ENCODE results near the gene BACH2. TPM values are rescaled to one million over a fixed set of nuclear protein-coding genes. Genes with fewer than 3 reads are reported as not detected.

The BACH2 gene
- total RNA-seq, 6 donors from 2014 or later = 3.1 to 6.8 (median 5.3) TPM

DNA sequence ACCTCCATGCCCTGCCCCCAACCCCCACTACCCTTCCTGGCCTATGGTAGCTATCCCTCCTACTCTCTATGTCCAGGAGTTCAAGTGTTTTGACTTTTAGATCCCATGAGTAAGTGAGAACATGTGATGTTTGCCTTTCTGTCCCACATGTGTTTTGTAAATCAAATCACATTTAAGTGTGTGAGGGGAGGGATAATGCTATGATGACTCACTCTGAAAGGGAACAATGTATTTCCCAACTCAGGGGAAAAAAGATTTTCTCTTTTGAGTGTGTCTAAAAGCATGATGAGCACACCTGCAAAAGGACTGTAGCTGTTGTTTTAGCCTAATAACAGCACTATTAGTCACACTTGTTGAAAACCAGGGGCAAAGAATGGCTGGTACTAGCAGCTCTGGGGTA, 208.6 kb downstream of the BACH2 start:
- H3K27ac ChIP-seq = no peak overlapping the region
- no peak for DNase-seq
- no peaks in the 10 kb centered on the region for H3K36me3 ChIP-seq
- H3K4me3 ChIP-seq = no peak overlapping the region
- TF ChIP-seq POLR2A (IDR thresholded peaks at IDR 0.05) (no peak), POLR2AphosphoS5 (IDR thresholded peaks at IDR 0.05) (peak in 1 of 2 donors; percentile 61), EP300 (IDR thresholded peaks at IDR 0.05) (peak in 1 of 4 donors; percentile 77)
- no peaks in the 10 kb centered on the region for H3K9me3 ChIP-seq
- peaks cover 3 to 11% (median 9%) of the 10 kb centered on the region in 4 donors for H3K4me1 ChIP-seq
- peak; percentile 62 to 70 for ATAC-seq (ENCODE audit: low FRiP score in 2 of 2)
- H3K27me3 ChIP-seq = no peaks in the 10 kb centered on the region

DNA sequence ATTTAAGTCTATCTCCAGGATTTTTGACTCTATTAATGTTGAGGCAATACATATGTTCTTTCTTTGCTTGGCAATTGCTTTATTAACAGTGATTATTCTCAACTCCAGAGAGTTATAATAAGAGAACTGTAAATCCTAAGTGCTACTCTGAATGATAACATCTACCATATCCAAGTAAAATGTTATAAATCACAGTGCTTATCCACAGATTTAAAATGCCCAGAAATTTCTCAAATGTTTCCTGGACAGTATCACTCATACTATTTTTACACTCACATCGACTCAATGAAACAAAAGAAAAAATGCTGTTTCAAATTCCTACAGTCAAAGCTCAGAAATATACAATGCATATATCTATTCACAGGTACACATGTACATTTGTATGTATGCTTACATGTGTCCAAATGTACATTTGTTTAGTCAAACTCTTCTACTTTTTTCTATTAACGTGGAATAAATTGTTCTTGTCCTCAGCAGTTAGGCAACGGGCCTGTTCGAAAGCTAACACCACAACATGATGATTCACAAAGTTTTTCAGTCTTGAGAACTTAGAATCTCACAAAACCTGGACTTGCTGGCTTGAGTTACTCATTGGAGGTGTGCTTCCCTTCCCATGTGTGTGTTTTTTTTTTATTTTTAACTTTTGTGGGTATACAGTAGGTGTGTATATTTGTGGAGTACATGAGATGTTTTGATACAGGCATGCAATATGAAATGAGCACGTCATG, 209.4 kb downstream of the BACH2 start:
- TF ChIP-seq POLR2AphosphoS5 (IDR thresholded peaks at IDR 0.05) = no peak
- no peak for TF ChIP-seq EP300 (IDR thresholded peaks at IDR 0.05)
- TF ChIP-seq, protein P1, sequence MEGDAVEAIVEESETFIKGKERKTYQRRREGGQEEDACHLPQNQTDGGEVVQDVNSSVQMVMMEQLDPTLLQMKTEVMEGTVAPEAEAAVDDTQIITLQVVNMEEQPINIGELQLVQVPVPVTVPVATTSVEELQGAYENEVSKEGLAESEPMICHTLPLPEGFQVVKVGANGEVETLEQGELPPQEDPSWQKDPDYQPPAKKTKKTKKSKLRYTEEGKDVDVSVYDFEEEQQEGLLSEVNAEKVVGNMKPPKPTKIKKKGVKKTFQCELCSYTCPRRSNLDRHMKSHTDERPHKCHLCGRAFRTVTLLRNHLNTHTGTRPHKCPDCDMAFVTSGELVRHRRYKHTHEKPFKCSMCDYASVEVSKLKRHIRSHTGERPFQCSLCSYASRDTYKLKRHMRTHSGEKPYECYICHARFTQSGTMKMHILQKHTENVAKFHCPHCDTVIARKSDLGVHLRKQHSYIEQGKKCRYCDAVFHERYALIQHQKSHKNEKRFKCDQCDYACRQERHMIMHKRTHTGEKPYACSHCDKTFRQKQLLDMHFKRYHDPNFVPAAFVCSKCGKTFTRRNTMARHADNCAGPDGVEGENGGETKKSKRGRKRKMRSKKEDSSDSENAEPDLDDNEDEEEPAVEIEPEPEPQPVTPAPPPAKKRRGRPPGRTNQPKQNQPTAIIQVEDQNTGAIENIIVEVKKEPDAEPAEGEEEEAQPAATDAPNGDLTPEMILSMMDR (IDR thresholded peaks at IDR 0.05) = no peak
- no peak for TF ChIP-seq POLR2A (IDR thresholded peaks at IDR 0.05)

DNA sequence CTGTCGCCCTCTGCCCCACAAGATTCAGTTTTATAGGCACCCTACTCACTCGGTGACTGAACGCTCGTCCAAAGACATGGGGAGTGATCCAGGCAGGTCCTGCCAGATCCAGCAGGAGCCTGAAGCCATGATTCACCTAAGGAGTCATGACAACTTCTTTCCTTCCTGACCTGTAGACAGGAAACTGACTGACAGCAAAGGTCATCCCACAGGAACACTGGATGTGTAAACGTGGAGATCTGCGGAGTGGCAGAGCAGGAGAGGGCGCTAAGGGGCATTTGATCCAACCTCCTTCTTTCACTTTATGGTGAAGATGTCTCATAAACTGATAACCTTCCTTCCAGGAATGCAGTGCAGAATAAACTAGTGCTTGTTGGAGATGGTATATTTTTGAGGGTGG, 210.1 kb downstream of the BACH2 start:
- no peak overlapping the region for H3K4me3 ChIP-seq
- ATAC-seq (ENCODE audit: low FRiP score in 2 of 2) (no peak), DNase-seq (no peak)
- H3K27ac ChIP-seq = no peak overlapping the region
- no peak for TF ChIP-seq POLR2AphosphoS5 (IDR thresholded peaks at IDR 0.05)
- TF ChIP-seq POLR2A (IDR thresholded peaks at IDR 0.05) = no peak
- TF ChIP-seq EP300 (IDR thresholded peaks at IDR 0.05) = no peak
- TF ChIP-seq, protein P1 (IDR thresholded peaks at IDR 0.05) = no peak
- H3K9me3 ChIP-seq = no peaks in the 10 kb centered on the region
- peaks cover 3 to 11% (median 9%) of the 10 kb centered on the region in 4 donors for H3K4me1 ChIP-seq
- 84% methylated on average over 7 of the region's 7 CpGs for WGBS, 2 donors
- no peaks in the 10 kb centered on the region for H3K36me3 ChIP-seq
- no peaks in the 10 kb centered on the region for H3K27me3 ChIP-seq

More for the DNA sequence above, 209.4 kb downstream of the BACH2 start:
- Histone ChIP-seq H3K9me3 (no peaks in the 10 kb centered on the region), H3K4me3 (no peak overlapping the region), H3K4me1 (peaks cover 3 to 11% (median 9%) of the 10 kb centered on the region in 4 donors), H3K27ac (no peak overlapping the region), H3K36me3 (no peaks in the 10 kb centered on the region), H3K27me3 (no peaks in the 10 kb centered on the region)
- WGBS, 2 donors = 86 to 91% methylated on average over 5 of the region's 5 CpGs
- DNase-seq = no peak
- ATAC-seq (ENCODE audit: low FRiP score in 2 of 2) = no peak

DNA sequence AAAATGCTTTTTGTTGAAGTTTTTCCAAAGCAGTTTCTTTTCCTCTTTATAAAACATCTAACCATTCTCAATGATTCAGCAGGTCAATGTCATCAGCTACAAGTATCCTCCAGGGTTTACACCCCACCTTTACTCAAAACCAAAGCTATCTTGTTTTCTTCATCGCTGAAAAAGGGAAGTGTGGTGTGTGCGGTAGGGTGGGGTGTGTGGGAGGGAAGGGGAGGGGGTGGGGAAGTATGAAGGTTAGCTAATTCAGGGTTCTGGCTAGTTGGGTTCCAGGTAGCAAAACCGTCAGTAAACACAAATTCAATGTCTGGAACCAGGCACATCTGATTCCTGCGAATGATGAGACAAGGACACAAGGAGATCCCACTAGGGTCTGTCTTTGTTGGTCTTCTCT, 212.8 kb downstream of the BACH2 start:
- H3K27me3 ChIP-seq = no peaks in the 10 kb centered on the region
- ATAC-seq (ENCODE audit: low FRiP score in 2 of 2) (no peak), DNase-seq (no peak)
- WGBS, 2 donors = 62 to 66% methylated on average over 4 of the region's 4 CpGs
- no peaks in the 10 kb centered on the region for H3K36me3 ChIP-seq
- H3K9me3 ChIP-seq = no peaks in the 10 kb centered on the region
- H3K4me3 ChIP-seq = no peak overlapping the region
- peaks cover 3 to 11% (median 9%) of the 10 kb centered on the region in 4 donors for H3K4me1 ChIP-seq
- H3K27ac ChIP-seq = no peak overlapping the region
- TF ChIP-seq, protein P1 (IDR thresholded peaks at IDR 0.05) = no peak
- TF ChIP-seq POLR2AphosphoS5 (IDR thresholded peaks at IDR 0.05) (no peak), EP300 (IDR thresholded peaks at IDR 0.05) (no peak), POLR2A (IDR thresholded peaks at IDR 0.05) (no peak)

DNA sequence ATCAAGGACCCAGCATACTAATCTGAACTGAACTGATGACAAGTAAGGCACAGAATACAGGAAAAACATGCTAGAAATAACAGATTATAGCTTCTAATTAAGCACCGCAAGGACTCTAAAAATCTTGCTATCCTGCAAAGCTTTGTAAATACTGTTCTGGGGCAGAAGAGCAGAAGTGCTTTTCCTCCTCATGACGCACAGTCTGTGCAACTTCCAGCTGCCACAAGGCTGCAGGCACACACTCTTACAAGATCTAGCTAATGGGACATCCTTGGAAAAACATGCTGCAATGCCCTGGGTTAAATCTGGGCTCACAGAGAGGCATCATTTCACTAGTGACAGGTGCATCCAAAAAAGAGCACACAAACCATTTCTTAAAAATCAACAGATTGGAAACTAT, 213.8 kb downstream of the BACH2 start:
- Histone ChIP-seq H3K27me3 (no peaks in the 10 kb centered on the region), H3K4me1 (peaks cover 0 to 5% (median 3%) of the 10 kb centered on the region in 4 donors), H3K9me3 (no peaks in the 10 kb centered on the region), H3K36me3 (no peaks in the 10 kb centered on the region), H3K4me3 (no peak overlapping the region), H3K27ac (no peak overlapping the region)
- WGBS, 2 donors = 71 to 79% methylated on average over 2 of the region's 2 CpGs
- no peak for DNase-seq
- no peak for ATAC-seq (ENCODE audit: low FRiP score in 2 of 2)
- TF ChIP-seq POLR2A (IDR thresholded peaks at IDR 0.05) = no peak

Measured in upper lobe of left lung (tissue), 6 donors.